ENCODE measurements around the gene RCAN3. TPM values are rescaled to one million over a fixed set of nuclear protein-coding genes. Genes with fewer than 3 reads are reported as not detected.
"Not testable (repeated sequence)": the region's sequence is repeated elsewhere in the genome, so short reads cannot be mapped to it uniquely, and the experiment has no call there.

Gene RCAN3
- total and polyA plus RNA-seq, 8 donors = 2.9 to 52.0 (median 8.7) TPM

- peaks cover 0 to 35% (median 11%) of the 10 kb centered on the region in 4 donors for H3K36me3 ChIP-seq
- no peak overlapping the region for H3K4me3 ChIP-seq
- no peaks in the 10 kb centered on the region for H3K4me1 ChIP-seq
- no peaks in the 10 kb centered on the region for H3K9me3 ChIP-seq
- H3K27me3 ChIP-seq = no peaks in the 10 kb centered on the region
- 78 to 92% (median 84%) methylated on average over 12 of the region's 12 CpGs for WGBS, 5 donors
- DNase-seq = no peak
- no peak overlapping the region for H3K27ac ChIP-seq
- intact Hi-C loops (cut with DNase I; ENCODE audit: low total_unique reads) = no loop called here
- no peak for TF ChIP-seq EP300 (IDR thresholded peaks at IDR 0.05)
- TF ChIP-seq POLR2A (IDR thresholded peaks at IDR 0.05) = no peak
- TF ChIP-seq CTCF (IDR thresholded peaks at IDR 0.05) = no peak
- TF ChIP-seq POLR2AphosphoS5 (IDR thresholded peaks at IDR 0.05) = no peak
Observed at GRCh38 chr1:24516506-24516905, 13.9 kb downstream of the RCAN3 start.

- Histone ChIP-seq H3K4me1 (no peaks in the 10 kb centered on the region), H3K4me3 (no peak overlapping the region), H3K27ac (no peak overlapping the region), H3K36me3 (peaks cover 0 to 35% (median 16%) of the 10 kb centered on the region in 4 donors), H3K9me3 (no peaks in the 10 kb centered on the region), H3K27me3 (no peaks in the 10 kb centered on the region)
- 80 to 96% (median 90%) methylated on average over 4 of the region's 4 CpGs for WGBS, 5 donors
- no peak for DNase-seq
- intact Hi-C loops (cut with DNase I; ENCODE audit: low total_unique reads) = no loop called here
- no peak for TF ChIP-seq EP300 (IDR thresholded peaks at IDR 0.05)
- no peak for TF ChIP-seq CTCF (IDR thresholded peaks at IDR 0.05)
- no peak for TF ChIP-seq POLR2AphosphoS5 (IDR thresholded peaks at IDR 0.05)
- no peak for TF ChIP-seq POLR2A (IDR thresholded peaks at IDR 0.05)
Observed at GRCh38 chr1:24517898-24518297, 15.3 kb downstream of the RCAN3 start.

GRCh38 chr1:24520282-24520681, 17.6 kb downstream of the RCAN3 start:
- H3K4me3 ChIP-seq; H3K27me3 ChIP-seq; H3K27ac ChIP-seq; H3K9me3 ChIP-seq; H3K4me1 ChIP-seq; DNase-seq; intact Hi-C loops (cut with DNase I; ENCODE audit: low total_unique reads): not testable (repeated sequence)
- 93 to 97% (median 95%) methylated on average over 5 of the region's 5 CpGs for WGBS, 5 donors
- peaks cover 0 to 34% (median 16%) of the 10 kb centered on the region in 4 donors for H3K36me3 ChIP-seq

GRCh38 chr1:24525606-24526005, 23.0 kb downstream of the RCAN3 start:
- intact Hi-C loops (cut with DNase I; ENCODE audit: low total_unique reads) = no loop called here
- H3K4me3 ChIP-seq = no peak overlapping the region
- WGBS, 5 donors = 81 to 90% (median 85%) methylated on average over 6 of the region's 6 CpGs
- TF ChIP-seq EP300 (IDR thresholded peaks at IDR 0.05) = no peak
- TF ChIP-seq CTCF (IDR thresholded peaks at IDR 0.05) = no peak
- TF ChIP-seq POLR2A (IDR thresholded peaks at IDR 0.05) = no peak
- no peak for TF ChIP-seq POLR2AphosphoS5 (IDR thresholded peaks at IDR 0.05)
- H3K4me1 ChIP-seq = no peaks in the 10 kb centered on the region
- DNase-seq = no peak
- H3K36me3 ChIP-seq = peaks cover 0 to 8% (median 6%) of the 10 kb centered on the region in 4 donors
- H3K9me3 ChIP-seq = no peaks in the 10 kb centered on the region
- no peaks in the 10 kb centered on the region for H3K27me3 ChIP-seq
- no peak overlapping the region for H3K27ac ChIP-seq

GRCh38 chr1:24526045-24526444, 23.4 kb downstream of the RCAN3 start:
- DNase-seq = no peak
- Histone ChIP-seq H3K4me1 (no peaks in the 10 kb centered on the region), H3K27me3 (no peaks in the 10 kb centered on the region), H3K36me3 (peaks cover 0 to 10% (median 5%) of the 10 kb centered on the region in 4 donors), H3K4me3 (no peak overlapping the region), H3K9me3 (no peaks in the 10 kb centered on the region), H3K27ac (no peak overlapping the region)
- WGBS, 5 donors = 83 to 89% (median 88%) methylated on average over 7 of the region's 7 CpGs
- TF ChIP-seq POLR2AphosphoS5 (IDR thresholded peaks at IDR 0.05) (no peak), CTCF (IDR thresholded peaks at IDR 0.05) (no peak), EP300 (IDR thresholded peaks at IDR 0.05) (no peak), POLR2A (IDR thresholded peaks at IDR 0.05) (no peak)
- intact Hi-C loops (cut with DNase I; ENCODE audit: low total_unique reads) = no loop called here
